GM18870 (cell line): ENCODE data around the gene POMT1.
"Not testable (repeated sequence)": the region's sequence is repeated elsewhere in the genome, so short reads cannot be mapped to it uniquely, and the experiment has no call there.

Experiments used
- ATAC-seq: cut with Tn5 transposase; IDR thresholded peaks from one replicate; pipeline ENCODE4 v1.9.1; 2021; ENCODE audit warnings: moderate library complexity; ENCODE audit not compliant: unreplicated experiment

POMT1 gene

GRCh38 chr9:131502781-131503625, at the start of gene POMT1:
TSS of gene POMT1 (plus strand) at chr9:131502918. CDS start at chr9:131504219, 1,301 bp downstream.
- ATAC-seq = peak; percentile 58

- no peak for ATAC-seq
Measured at GRCh38 chr9:131454028-131454427, 48.7 kb upstream of the POMT1 start.

GRCh38 chr9:131455655-131456054, 47.1 kb upstream of the POMT1 start:
- not testable (repeated sequence) for ATAC-seq

GRCh38 chr9:131457746-131458145, 45.0 kb upstream of the POMT1 start:
- ATAC-seq = no peak

GRCh38 chr9:131459056-131459455, 43.7 kb upstream of the POMT1 start:
- no peak for ATAC-seq

- ATAC-seq = no peak
Measured at GRCh38 chr9:131461166-131461565, 41.6 kb upstream of the POMT1 start.

GRCh38 chr9:131464354-131465000, 38.2 kb upstream of the POMT1 start:
- ATAC-seq = no peak

- no peak for ATAC-seq
Measured at GRCh38 chr9:131465401-131465800, 37.3 kb upstream of the POMT1 start.

- ATAC-seq = no peak
Measured at GRCh38 chr9:131467214-131467935, 35.3 kb upstream of the POMT1 start.

- no peak for ATAC-seq
Measured at GRCh38 chr9:131468031-131468430, 34.7 kb upstream of the POMT1 start.

GRCh38 chr9:131469356-131469755, 33.4 kb upstream of the POMT1 start:
- no peak for ATAC-seq

- no peak for ATAC-seq
Measured at GRCh38 chr9:131469951-131470350, 32.8 kb upstream of the POMT1 start.

- no peak for ATAC-seq
Measured at GRCh38 chr9:131470581-131470991, 32.1 kb upstream of the POMT1 start.

- ATAC-seq = not testable (repeated sequence)
Measured at GRCh38 chr9:131472085-131472484, 30.6 kb upstream of the POMT1 start.

- no peak for ATAC-seq
Measured at GRCh38 chr9:131473198-131473885, 29.4 kb upstream of the POMT1 start.

- no peak for ATAC-seq
Measured at GRCh38 chr9:131473891-131474290, 28.8 kb upstream of the POMT1 start.

- no peak for ATAC-seq
Measured at GRCh38 chr9:131474711-131475110, 28.0 kb upstream of the POMT1 start.

- ATAC-seq = no peak
Measured at GRCh38 chr9:131475111-131475955, 27.4 kb upstream of the POMT1 start.

- ATAC-seq = no peak
Measured at GRCh38 chr9:131475956-131476776, 26.6 kb upstream of the POMT1 start.
